ENCODE data around the gene MCTP1.

Gene MCTP1

DNA sequence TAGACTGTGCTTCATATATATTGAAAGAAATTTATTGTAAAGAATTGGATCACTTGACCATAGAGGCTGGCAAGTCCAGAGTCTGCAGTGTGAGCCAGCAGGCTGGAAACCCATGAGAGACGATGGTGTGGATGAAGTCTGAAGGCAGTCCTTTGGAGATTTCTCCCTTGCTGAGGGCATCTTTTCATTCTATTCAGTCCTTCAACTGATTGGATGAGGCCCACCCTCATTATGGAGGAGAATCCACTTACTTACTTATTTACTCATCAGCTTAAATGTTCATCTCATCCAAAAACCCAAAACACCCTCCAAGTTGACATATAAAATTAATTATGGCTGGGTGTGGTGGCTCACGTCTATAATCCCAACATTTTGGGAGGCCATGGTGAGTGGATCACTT lies 62.1 kb downstream of the MCTP1 start:
- in situ Hi-C loops (cut with MboI; ENCODE audit: low pct_unique_long_range_greater_than_20kb, low sequenced_read_pairs, unreplicated experiment) = no loop called here
- DNase-seq (ENCODE audit: low spot score) = no peak
- TF ChIP-seq, protein P1, sequence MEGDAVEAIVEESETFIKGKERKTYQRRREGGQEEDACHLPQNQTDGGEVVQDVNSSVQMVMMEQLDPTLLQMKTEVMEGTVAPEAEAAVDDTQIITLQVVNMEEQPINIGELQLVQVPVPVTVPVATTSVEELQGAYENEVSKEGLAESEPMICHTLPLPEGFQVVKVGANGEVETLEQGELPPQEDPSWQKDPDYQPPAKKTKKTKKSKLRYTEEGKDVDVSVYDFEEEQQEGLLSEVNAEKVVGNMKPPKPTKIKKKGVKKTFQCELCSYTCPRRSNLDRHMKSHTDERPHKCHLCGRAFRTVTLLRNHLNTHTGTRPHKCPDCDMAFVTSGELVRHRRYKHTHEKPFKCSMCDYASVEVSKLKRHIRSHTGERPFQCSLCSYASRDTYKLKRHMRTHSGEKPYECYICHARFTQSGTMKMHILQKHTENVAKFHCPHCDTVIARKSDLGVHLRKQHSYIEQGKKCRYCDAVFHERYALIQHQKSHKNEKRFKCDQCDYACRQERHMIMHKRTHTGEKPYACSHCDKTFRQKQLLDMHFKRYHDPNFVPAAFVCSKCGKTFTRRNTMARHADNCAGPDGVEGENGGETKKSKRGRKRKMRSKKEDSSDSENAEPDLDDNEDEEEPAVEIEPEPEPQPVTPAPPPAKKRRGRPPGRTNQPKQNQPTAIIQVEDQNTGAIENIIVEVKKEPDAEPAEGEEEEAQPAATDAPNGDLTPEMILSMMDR (IDR thresholded peaks at IDR 0.05; ENCODE audit: extremely low read depth, insufficient read depth, missing control alignments) = no peak

DNA sequence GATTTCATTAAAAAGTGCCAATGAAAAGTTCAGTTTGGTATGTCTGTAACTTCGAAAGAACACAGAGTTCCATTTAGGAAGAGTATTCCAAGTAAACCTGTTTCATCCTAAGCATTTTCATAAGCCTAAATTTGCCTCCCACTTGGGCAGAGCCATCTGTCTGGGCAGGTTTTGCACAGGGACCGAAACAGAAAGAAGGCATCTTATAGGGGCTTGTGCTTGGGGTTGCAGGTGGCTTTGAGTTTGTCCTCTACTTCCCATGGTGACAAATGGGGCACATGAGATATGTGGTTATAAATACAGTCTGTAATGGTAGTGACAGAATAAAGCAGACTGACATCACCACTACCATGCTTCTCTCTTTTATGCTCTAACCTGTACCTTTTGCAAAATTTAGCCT lies 63.7 kb downstream of the MCTP1 start:
- in situ Hi-C loops (cut with MboI; ENCODE audit: low pct_unique_long_range_greater_than_20kb, low sequenced_read_pairs, unreplicated experiment) = no loop called here
- DNase-seq (ENCODE audit: low spot score) = no peak

DNA sequence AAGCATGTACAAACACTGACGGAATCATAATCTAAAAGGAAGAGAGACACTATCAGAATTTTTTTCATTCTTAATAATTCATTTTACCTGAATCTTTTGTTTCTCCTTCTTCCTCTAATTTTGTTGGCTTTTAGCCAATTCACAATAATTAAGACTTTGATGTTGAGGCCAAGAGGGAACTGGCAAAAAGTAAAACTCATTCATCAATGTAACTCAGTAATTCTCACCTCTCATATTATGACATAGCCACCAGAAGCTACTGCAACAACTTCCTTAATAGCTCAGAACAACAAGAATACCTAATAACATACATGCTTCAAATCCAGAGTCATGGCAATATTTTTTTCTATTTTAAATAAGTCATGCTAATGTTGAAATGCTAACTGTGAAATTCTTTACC lies 64.5 kb downstream of the MCTP1 start:
- no peak for DNase-seq (ENCODE audit: low spot score)
- in situ Hi-C loops (cut with MboI; ENCODE audit: low pct_unique_long_range_greater_than_20kb, low sequenced_read_pairs, unreplicated experiment) = no loop called here
- TF ChIP-seq, protein P1 (IDR thresholded peaks at IDR 0.05; ENCODE audit: extremely low read depth, insufficient read depth, missing control alignments) = no peak

More for the DNA sequence above, 63.7 kb downstream of the MCTP1 start:
- TF ChIP-seq, protein P1 (IDR thresholded peaks at IDR 0.05; ENCODE audit: extremely low read depth, insufficient read depth, missing control alignments) = no peak

DNA sequence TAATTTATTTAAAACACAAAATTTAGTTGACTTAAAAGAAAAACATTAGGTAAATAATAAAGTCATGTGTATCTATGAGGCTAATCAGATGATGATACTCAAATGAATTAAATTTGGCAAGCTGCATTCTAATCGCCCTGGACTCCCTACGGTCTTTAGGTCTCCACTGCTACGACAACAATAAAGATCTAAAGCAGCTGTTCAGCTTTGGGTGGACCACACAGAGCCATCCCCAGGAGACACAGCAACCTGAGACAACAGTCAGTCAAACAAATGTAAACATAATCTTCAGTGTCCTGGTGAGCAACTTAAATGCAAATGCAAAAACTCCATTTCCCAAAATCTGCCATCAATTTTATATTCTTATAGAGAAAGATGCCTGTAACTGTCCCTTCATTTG lies 65.5 kb downstream of the MCTP1 start:
- DNase-seq (ENCODE audit: low spot score) = no peak

DNA sequence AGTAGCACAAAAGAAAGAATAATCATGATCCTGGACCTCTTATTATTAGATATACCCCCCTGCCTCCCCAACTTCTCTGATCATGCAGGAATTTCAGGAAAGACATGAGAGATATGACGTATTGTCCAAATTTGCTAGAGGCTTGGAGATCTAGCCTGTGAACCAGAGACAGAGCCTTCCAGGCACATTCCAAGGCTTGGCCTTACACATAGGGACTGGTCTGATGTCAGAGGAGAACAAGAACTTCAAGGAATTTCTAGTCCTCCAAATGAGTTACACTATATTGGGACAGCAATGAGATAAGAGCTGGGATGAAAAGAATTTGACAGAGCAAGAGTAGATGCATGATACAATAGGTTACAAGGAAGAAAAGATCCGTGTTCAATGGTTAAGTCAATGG lies 67.0 kb downstream of the MCTP1 start:
- TF ChIP-seq, protein P1 (IDR thresholded peaks at IDR 0.05; ENCODE audit: extremely low read depth, insufficient read depth, missing control alignments) = no peak
- DNase-seq (ENCODE audit: low spot score) = no peak
- in situ Hi-C loops (cut with MboI; ENCODE audit: low pct_unique_long_range_greater_than_20kb, low sequenced_read_pairs, unreplicated experiment) = no loop called here

More for the DNA sequence above, 65.5 kb downstream of the MCTP1 start:
- in situ Hi-C loops (cut with MboI; ENCODE audit: low pct_unique_long_range_greater_than_20kb, low sequenced_read_pairs, unreplicated experiment) = no loop called here
- TF ChIP-seq, protein P1 (IDR thresholded peaks at IDR 0.05; ENCODE audit: extremely low read depth, insufficient read depth, missing control alignments) = no peak

DNA sequence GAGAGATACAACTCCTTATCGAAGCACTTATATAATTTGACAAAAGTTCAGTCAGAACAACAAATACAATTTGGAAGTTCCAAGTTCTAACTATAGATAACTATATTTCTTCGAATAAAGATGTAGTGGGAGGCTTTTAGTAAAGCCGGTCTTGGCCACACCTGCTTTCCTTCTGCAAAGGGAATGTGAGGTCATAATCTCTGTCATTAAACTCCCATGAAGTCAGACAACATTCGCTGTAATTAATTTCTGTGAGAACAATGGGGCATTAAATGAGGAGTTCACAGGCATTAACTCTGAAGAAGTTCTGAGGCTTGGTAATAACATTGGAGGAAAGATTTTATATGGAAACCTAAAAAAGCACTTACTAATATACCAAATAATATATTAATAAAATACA lies 67.5 kb downstream of the MCTP1 start:
- TF ChIP-seq, protein P1 (IDR thresholded peaks at IDR 0.05; ENCODE audit: extremely low read depth, insufficient read depth, missing control alignments) = no peak
- DNase-seq (ENCODE audit: low spot score) = no peak
- in situ Hi-C loops (cut with MboI; ENCODE audit: low pct_unique_long_range_greater_than_20kb, low sequenced_read_pairs, unreplicated experiment) = no loop called here
